ENCODE measurements around the gene ZNF689. TPM values are rescaled to one million over a fixed set of nuclear protein-coding genes. Genes with fewer than 3 reads are reported as not detected.
A peak's percentile ranks its signal among the peaks of the same experiment; 100 is the strongest.

ZNF689 gene
- total RNA-seq, 1 experiment from 2014 or later = 11.7 TPM

GRCh38 chr16:30656388-30656787, 46.2 kb upstream of the ZNF689 start:
- Mint-ChIP-seq H3K4me3 (ENCODE audit: unreplicated experiment) (no peak overlapping the region), H3K4me1 (ENCODE audit: low read depth, unreplicated experiment) (peaks cover 21% of the 10 kb centered on the region), H3K27ac (ENCODE audit: unreplicated experiment) (peak overlapping the region; percentile 96), H3K9me3 (ENCODE audit: unreplicated experiment) (no peaks in the 10 kb centered on the region), H3K27me3 (ENCODE audit: insufficient read depth, unreplicated experiment) (no peaks in the 10 kb centered on the region), H3K36me3 (ENCODE audit: insufficient read depth, unreplicated experiment) (peaks cover 40% of the 10 kb centered on the region)
- TF ChIP-seq CTCF (IDR thresholded peaks at IDR 0.05; ENCODE audit: insufficient read depth in 1 of 2, low read depth in 1 of 2, low read length in 1 of 2, severe bottlenecking in 1 of 2, unreplicated experiment in 1 of 2) = no peak
- POLR2A ChIA-PET = no interaction called here
- H3K4me3 ChIP-seq (ENCODE audit: low read depth, low read length) = no peak overlapping the region
- no peak for DNase-seq
- H3K36me3 ChIP-seq (ENCODE audit: control insufficient read depth, insufficient read depth, low read length) = peaks cover 2% of the 10 kb centered on the region
- H3K4me1 ChIP-seq = no peaks in the 10 kb centered on the region; the same call in 1 of the 2 replicates
- CTCF ChIA-PET = no interaction called here
- no peaks in the 10 kb centered on the region for H3K27me3 ChIP-seq (replicated peaks; ENCODE audit: control insufficient read depth, insufficient read depth, low read length)
- intact Hi-C loops (cut with micrococcal nuclease; ENCODE audit: unreplicated experiment) = loop anchor here (10.0 kb wide), 3 partner anchors 88 to 268 kb away; partner anchors contain the start of genes FBXL19, PHKG2 and ZNF768
- no peaks in the 10 kb centered on the region for H3K9me3 ChIP-seq
- no TSS peak for BruUV-seq (replicated peaks)

GRCh38 chr16:30655815-30656347, 45.7 kb upstream of the ZNF689 start:
- no peaks in the 10 kb centered on the region for H3K9me3 ChIP-seq
- Mint-ChIP-seq H3K36me3 (ENCODE audit: insufficient read depth, unreplicated experiment) (peaks cover 38% of the 10 kb centered on the region), H3K9me3 (ENCODE audit: unreplicated experiment) (no peaks in the 10 kb centered on the region), H3K4me3 (ENCODE audit: unreplicated experiment) (no peak overlapping the region), H3K27me3 (ENCODE audit: insufficient read depth, unreplicated experiment) (no peaks in the 10 kb centered on the region), H3K4me1 (ENCODE audit: low read depth, unreplicated experiment) (peaks cover 17% of the 10 kb centered on the region), H3K27ac (ENCODE audit: unreplicated experiment) (no peak overlapping the region)
- ChIA-PET CTCF (no interaction called here), POLR2A (no interaction called here)
- no peak for TF ChIP-seq CTCF (IDR thresholded peaks at IDR 0.05; ENCODE audit: insufficient read depth in 1 of 2, low read depth in 1 of 2, low read length in 1 of 2, severe bottlenecking in 1 of 2, unreplicated experiment in 1 of 2)
- H3K4me3 ChIP-seq (ENCODE audit: low read depth, low read length) = no peak overlapping the region
- no peaks in the 10 kb centered on the region for H3K27me3 ChIP-seq (replicated peaks; ENCODE audit: control insufficient read depth, insufficient read depth, low read length)
- H3K36me3 ChIP-seq (ENCODE audit: control insufficient read depth, insufficient read depth, low read length) = peaks cover 2% of the 10 kb centered on the region
- H3K4me1 ChIP-seq = no peaks in the 10 kb centered on the region; the same call in 1 of the 2 replicates
- BruUV-seq (replicated peaks) = no TSS peak
- DNase-seq = no peak
- intact Hi-C loops (cut with micrococcal nuclease; ENCODE audit: unreplicated experiment) = loop anchor here (10.0 kb wide), 3 partner anchors 89 to 269 kb away; partner anchors contain the start of genes FBXL19, PHKG2 and ZNF768

- CTCF ChIA-PET = interaction anchor here (0.5 to 0.6 kb wide), 2 partner anchors 83 to 610 kb away, joined by 3 to 5 read pairs; partner anchors contain the start of gene ZNF688
- Histone ChIP-seq H3K27me3 (replicated peaks; ENCODE audit: control insufficient read depth, insufficient read depth, low read length) (no peaks in the 10 kb centered on the region), H3K4me1 (peaks cover 3% of the 10 kb centered on the region), H3K4me3 (ENCODE audit: low read depth, low read length) (no peak overlapping the region), H3K9me3 (no peaks in the 10 kb centered on the region), H3K36me3 (ENCODE audit: control insufficient read depth, insufficient read depth, low read length) (peaks cover 2% of the 10 kb centered on the region)
- H3K9me3 Mint-ChIP-seq (ENCODE audit: unreplicated experiment) = no peaks in the 10 kb centered on the region
- BruUV-seq (replicated peaks) = no TSS peak
- intact Hi-C loops (cut with micrococcal nuclease; ENCODE audit: unreplicated experiment) = loop anchor here (10.0 kb wide), 3 partner anchors 90 to 270 kb away; partner anchors contain the start of genes FBXL19, PHKG2 and ZNF768
- no peak for TF ChIP-seq CTCF (IDR thresholded peaks at IDR 0.05; ENCODE audit: insufficient read depth in 1 of 2, low read depth in 1 of 2, low read length in 1 of 2, severe bottlenecking in 1 of 2, unreplicated experiment in 1 of 2)
- POLR2A ChIA-PET = no interaction called here
- no peak for DNase-seq
- H3K4me3 Mint-ChIP-seq (ENCODE audit: unreplicated experiment) = no peak overlapping the region
- no peak overlapping the region for H3K27ac Mint-ChIP-seq (ENCODE audit: unreplicated experiment)
- H3K27me3 Mint-ChIP-seq (ENCODE audit: insufficient read depth, unreplicated experiment) = no peaks in the 10 kb centered on the region
- H3K36me3 Mint-ChIP-seq (ENCODE audit: insufficient read depth, unreplicated experiment) = peaks cover 40% of the 10 kb centered on the region
- peaks cover 12% of the 10 kb centered on the region for H3K4me1 Mint-ChIP-seq (ENCODE audit: low read depth, unreplicated experiment)
Measured at GRCh38 chr16:30654856-30655255, 44.7 kb upstream of the ZNF689 start.

Measured in Caco-2 (cell line).